Adrenal gland (tissue), 5 donors: ENCODE measurements around the gene NPAS3.

Experiments
- POLR2A ChIP-seq, 2 donors: fragments of 450-650 bp; IDR thresholded peaks; one replicate each; pipeline ENCODE4 v1.6.1; 2017; ENCODE audit warnings: antibody characterized with exemption in 2 of 2, mild to moderate bottlenecking in 2 of 2, moderate library complexity in 1 of 2
- TF ChIP-seq, protein P1 (sequence below), 6 experiments: fragments of 450-650 bp in 4 of 6; fragments of 200-600 bp in 2 of 6; sonication (generic) in 1 of 6; IDR thresholded peaks; 1 replicate in 5 of 6; 2 replicates in 1 of 6; pipeline versions ENCODE4 v1.5.1 to v1.8.0; 2016 to 2021; ENCODE audit warnings: antibody characterized with exemption in 6 of 6, mild to moderate bottlenecking in 2 of 6, moderate library complexity in 1 of 6
- donor health status: DM: no; HTN: no; CAD: no.

DNA sequence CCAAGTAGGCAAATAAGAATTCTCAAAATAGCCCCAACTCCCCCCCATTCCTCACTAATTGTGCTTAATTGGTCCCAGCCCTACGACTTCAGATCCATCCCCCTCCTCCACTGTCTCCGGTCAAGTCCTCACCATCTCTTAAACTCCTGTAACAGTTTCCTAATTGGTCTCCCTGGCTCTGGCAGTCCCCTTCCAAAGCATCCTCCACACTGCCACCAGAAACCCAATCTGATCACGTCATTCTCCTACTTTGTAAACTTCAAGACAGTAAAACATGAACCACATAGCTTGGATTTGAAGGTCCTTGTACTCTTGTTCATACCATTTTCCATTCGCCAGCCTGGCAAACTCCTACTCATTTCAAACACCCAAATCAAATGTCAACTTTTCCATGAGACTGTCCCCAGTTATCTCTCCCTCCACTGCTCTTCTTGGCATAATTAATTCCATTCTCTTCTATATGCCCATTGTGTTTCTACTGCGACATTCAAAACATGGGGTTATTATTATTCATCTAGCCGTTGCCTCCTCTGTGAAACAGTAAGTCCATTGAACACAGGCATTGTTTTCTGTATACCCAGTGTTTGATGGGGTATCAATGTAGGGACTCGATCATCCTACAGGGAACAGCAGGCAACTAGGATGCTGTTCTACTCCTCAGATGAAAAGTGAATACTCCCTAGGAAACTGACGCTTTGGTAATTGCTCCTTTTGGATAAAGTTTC, 907.6 kb downstream of the NPAS3 start:
- TF ChIP-seq, protein P1, sequence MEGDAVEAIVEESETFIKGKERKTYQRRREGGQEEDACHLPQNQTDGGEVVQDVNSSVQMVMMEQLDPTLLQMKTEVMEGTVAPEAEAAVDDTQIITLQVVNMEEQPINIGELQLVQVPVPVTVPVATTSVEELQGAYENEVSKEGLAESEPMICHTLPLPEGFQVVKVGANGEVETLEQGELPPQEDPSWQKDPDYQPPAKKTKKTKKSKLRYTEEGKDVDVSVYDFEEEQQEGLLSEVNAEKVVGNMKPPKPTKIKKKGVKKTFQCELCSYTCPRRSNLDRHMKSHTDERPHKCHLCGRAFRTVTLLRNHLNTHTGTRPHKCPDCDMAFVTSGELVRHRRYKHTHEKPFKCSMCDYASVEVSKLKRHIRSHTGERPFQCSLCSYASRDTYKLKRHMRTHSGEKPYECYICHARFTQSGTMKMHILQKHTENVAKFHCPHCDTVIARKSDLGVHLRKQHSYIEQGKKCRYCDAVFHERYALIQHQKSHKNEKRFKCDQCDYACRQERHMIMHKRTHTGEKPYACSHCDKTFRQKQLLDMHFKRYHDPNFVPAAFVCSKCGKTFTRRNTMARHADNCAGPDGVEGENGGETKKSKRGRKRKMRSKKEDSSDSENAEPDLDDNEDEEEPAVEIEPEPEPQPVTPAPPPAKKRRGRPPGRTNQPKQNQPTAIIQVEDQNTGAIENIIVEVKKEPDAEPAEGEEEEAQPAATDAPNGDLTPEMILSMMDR (IDR thresholded peaks at IDR 0.05) = no peak
- TF ChIP-seq POLR2A (IDR thresholded peaks at IDR 0.05) = no peak
